PFSK-1 (cell line): ENCODE results near the gene STPG4.

Experiments used
- POLR2AphosphoS5 ChIP-seq: IDR thresholded peaks from 2 replicates; pipeline ENCODE4 v1.6.1; 2012; ENCODE audit warnings: low read depth, mild to moderate bottlenecking, control low read depth, low read length, moderate library complexity
- SIN3A ChIP-seq: IDR thresholded peaks from 2 replicates; pipeline ENCODE4 v1.6.1; 2012; ENCODE audit warnings: mild to moderate bottlenecking, low read length, moderate library complexity, borderline replicate concordance; ENCODE audit not compliant: insufficient read depth
- TAF1 ChIP-seq: IDR thresholded peaks from 2 replicates; pipeline ENCODE4 v1.6.1; 2012; ENCODE audit warnings: low read length, control low read depth, borderline replicate concordance; ENCODE audit not compliant: insufficient read depth
- TF ChIP-seq, protein P1 (sequence below), 2 experiments: IDR thresholded peaks; 2 replicates each; pipeline versions ENCODE4 v1.6.1 to v1.8.0; 2011 to 2012; ENCODE audit warnings: low read depth in 2 of 2, low read length in 2 of 2, control low read depth in 1 of 2, inconsistent platforms in 1 of 2, mild to moderate bottlenecking in 1 of 2, moderate library complexity in 1 of 2; ENCODE audit not compliant: insufficient read depth in 1 of 2

DNA sequence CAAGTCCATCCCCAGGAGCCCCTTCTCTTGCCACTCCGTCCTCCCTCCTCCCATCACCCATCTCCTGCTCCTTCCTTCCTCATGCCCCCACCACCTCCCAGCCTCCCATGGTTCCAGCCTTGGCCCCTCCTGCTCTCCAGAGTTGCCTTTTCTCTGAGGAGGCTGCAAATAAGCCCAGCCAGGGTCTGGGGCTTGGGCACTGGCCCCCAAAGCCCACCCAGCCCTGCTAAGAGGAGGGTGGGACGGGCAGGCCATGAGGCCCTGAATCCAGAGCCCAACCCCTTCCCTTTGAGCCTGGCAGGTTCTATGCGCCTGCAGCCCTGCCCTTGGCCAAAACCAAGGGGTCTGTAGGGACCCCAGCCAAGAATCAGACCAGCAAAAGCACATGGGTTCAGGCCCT is 71.6 kb downstream of the STPG4 start:
- no peak for TF ChIP-seq POLR2AphosphoS5
- TF ChIP-seq, protein P1, sequence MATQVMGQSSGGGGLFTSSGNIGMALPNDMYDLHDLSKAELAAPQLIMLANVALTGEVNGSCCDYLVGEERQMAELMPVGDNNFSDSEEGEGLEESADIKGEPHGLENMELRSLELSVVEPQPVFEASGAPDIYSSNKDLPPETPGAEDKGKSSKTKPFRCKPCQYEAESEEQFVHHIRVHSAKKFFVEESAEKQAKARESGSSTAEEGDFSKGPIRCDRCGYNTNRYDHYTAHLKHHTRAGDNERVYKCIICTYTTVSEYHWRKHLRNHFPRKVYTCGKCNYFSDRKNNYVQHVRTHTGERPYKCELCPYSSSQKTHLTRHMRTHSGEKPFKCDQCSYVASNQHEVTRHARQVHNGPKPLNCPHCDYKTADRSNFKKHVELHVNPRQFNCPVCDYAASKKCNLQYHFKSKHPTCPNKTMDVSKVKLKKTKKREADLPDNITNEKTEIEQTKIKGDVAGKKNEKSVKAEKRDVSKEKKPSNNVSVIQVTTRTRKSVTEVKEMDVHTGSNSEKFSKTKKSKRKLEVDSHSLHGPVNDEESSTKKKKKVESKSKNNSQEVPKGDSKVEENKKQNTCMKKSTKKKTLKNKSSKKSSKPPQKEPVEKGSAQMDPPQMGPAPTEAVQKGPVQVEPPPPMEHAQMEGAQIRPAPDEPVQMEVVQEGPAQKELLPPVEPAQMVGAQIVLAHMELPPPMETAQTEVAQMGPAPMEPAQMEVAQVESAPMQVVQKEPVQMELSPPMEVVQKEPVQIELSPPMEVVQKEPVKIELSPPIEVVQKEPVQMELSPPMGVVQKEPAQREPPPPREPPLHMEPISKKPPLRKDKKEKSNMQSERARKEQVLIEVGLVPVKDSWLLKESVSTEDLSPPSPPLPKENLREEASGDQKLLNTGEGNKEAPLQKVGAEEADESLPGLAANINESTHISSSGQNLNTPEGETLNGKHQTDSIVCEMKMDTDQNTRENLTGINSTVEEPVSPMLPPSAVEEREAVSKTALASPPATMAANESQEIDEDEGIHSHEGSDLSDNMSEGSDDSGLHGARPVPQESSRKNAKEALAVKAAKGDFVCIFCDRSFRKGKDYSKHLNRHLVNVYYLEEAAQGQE (IDR thresholded peaks at IDR 0.05; ENCODE audit: insufficient read depth in 1 of 2, low read depth in 2 of 2, low read length in 2 of 2) = no peak
- no peak for TF ChIP-seq TAF1
- no peak for TF ChIP-seq SIN3A
